CD4-positive, alpha-beta T cell treated with Interleukin-6 for 4 hours (primary cell): Measurements from ENCODE around the gene HECTD1.
A peak's percentile ranks its signal among the peaks of the same experiment; 100 is the strongest.
"Not testable (repeated sequence)": the region's sequence is repeated elsewhere in the genome, so short reads cannot be mapped to it uniquely, and the experiment has no call there.

Experiments used
- DNase-seq: peaks from one replicate; pipeline ENCODE4 v3.0.0-alpha.2; 2020; ENCODE audit warnings: mixed read lengths

HECTD1 gene

GRCh38 chr14:31207755-31208545 is at the start of gene HECTD1:
TSS of gene HECTD1 (minus strand) at chr14:31207793. CDS start at chr14:31205936, 1,857 bp downstream.
- DNase-seq: peak; percentile 88

- DNase-seq: no peak
Measured at GRCh38 chr14:31257244-31257553, 49.6 kb upstream of the HECTD1 start.

- DNase-seq: no peak
Measured at GRCh38 chr14:31256534-31257243, 49.1 kb upstream of the HECTD1 start.

GRCh38 chr14:31255918-31256317 is 48.3 kb upstream of the HECTD1 start:
- not testable (repeated sequence) for DNase-seq

- no peak for DNase-seq
Measured at GRCh38 chr14:31255286-31255685, 47.7 kb upstream of the HECTD1 start.

DNA sequence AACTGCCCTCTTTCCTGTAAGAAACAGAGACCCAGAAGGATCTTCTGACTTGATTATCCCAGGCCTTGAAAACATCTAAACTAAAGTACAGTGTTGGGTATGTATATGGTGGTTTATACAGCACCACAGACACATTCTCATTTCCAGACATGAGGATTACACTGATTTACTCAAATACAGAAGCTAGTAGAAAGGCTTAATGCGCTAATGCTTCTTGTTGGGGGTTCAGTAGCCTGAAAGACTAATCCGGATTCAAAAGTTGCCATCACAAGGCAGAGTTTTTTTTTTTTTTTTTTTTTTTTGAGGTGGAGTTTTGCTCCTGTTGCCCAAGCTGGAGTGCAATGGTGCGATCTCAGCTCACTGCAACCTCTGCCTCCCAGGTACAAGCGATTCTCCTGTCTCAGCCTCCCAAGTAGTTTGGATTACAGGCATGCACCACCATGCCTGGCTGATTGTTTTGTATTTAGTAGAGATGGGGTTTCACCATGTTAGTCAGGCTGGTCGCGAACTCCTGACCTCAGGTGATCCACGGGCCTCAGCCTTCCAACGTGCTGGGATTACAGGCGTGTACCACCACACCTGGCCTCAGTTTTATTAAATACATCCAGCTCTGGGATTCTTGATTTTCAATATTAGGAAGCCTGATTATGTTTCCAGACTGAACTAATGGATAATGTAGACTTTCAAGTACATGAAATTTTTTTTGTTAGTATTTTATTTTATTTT is 46.3 kb upstream of the HECTD1 start:
- DNase-seq: no peak

DNA sequence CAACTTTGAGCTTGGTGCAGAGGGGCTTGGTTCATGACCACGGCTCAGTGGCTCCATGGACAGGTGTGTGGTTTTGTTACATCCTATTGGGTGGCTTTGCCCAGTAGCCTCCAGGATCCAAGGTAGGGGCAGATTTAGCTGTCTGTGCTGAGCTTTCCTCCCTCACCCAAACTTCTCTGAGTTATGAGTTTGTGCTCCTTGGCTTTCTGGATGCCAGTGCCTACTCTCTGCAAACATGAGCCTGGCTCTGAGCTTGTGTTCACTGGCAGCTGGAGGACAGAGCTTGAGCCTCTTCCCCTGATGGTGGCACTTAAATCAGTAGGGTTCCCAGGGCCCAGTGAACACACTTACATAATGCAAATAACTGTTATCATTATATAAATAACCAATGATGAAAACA is 45.3 kb upstream of the HECTD1 start:
- no peak for DNase-seq

- no peak for DNase-seq
Measured at GRCh38 chr14:31251028-31251958, 43.7 kb upstream of the HECTD1 start.

GRCh38 chr14:31244626-31245025 is 37.0 kb upstream of the HECTD1 start:
- DNase-seq: no peak

DNA sequence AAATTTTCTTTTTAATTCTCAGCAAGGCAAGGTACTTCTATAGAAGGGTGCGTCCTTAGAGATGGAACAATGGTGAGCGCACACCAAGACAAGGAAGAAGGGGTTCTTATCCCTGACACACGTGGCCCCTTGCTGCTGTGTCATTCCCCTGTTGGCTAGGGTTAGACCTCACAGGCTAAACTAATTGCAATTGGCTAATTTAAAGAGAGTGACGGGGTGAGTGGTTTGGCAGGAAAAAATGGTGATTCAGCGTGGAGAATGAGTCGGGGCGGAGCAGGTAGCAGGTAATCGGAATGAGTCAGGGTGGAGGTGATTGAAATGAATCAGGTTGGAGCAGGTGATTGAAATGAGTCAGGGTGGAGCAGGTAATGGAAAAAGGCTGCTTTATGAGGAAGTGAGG is 36.3 kb upstream of the HECTD1 start:
- DNase-seq: no peak

DNA sequence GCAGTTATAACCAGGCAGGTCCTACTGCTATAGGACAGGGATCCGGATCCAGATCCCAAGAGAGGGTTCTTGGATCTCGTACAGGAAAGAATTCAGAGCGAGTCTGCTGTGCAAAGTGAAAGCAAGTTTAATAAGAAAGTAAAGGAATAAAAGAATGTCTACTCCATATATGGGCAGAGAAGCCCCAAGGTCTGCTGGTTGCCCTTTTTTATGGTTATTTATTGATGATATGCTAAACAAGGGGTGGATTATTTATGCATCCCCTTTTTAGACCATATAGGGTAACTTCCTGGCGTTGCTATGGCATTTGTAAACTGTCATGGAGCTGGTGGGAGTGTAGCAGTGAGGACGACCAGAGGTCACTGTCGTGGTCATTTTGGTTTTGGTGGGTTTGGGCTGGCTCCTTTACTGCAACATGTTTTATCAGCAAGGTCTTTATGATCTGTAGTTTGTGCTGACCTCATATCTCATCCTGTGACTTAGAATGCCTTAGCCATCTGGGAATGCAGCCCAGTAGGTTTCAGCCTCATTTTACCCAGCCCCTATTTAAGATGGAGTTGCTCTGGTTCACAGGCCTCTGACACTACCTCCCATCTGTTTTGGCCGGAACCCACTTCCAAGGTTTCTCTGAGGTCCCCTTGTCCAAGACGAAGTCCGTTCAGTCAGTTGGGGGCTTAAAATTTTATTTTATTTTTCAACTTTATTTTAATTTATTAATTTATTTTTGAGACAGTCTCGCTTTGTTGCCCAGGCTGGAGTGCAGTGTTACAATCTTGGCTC is 34.8 kb upstream of the HECTD1 start:
- DNase-seq: not testable (repeated sequence)

DNA sequence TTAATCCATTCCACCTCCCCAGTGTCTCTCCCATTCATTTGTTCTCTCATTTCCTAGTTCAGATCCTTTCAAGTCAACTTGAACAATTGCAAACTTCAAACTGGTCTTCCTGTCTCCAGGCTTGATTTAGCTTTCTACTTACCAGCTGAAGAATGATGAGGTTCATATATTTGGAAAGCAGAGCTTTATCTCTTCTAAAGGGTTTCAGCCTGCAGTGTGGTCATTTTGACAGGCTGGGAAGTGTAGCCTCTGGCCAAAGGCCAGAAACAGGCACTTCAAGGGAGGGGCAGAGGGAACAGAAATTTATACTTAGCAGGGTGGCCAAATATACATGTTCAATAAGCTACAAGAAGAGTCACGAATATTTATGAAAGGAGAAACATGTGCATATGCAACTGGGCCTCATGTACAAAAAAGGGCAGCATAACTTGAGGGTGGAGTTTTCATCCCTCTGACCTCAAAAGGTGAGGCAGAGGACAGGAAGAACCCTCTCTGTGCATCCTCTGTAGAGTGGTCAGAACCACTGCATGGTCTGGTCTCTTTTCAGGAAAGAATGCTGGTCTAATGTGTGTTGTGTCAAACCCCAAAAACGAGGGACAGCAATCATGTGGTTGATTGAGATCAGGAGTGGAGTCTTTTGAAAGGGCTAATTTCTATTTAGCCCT is 34.0 kb upstream of the HECTD1 start:
- no peak for DNase-seq

GRCh38 chr14:31239741-31240140 is 32.1 kb upstream of the HECTD1 start:
- DNase-seq: no peak

DNA sequence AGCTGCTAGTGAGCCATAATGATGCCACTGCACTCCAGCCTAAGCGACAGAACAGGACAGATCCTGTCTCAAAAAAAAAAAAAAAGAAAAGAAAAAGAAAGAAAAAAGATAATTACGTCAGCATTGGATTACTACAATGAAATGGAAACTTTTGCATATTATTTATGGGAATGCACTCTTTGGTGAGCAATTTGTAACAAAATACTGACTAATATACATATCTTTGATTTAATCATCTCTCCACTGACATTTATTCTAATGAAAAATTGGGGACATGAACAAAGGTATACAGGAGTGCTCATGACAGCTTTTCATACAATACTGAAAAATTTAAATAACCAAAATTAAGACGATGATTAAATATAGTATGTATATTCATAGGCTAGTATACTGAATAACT is 27.9 kb upstream of the HECTD1 start:
- DNase-seq: no peak

DNA sequence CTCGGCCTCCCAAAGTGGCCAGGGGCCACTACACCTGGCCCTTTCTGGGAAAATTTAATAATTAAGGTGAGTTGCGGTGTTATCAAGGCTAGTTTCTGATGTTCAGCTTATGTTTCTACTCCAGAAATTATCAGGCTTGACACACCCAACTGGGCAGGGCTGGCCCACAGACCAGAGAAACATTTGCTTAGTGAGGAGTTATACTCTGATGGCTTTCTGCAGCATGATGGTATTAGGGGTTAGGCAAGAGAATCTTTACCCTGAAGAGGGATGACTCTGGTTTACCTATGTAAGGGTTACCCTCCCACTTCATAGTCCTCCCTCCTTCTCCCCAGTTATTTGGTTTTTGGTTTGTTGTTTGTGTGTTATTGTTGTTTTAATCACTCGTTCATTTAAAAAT is 24.5 kb upstream of the HECTD1 start:
- no peak for DNase-seq

GRCh38 chr14:31231272-31231671 is 23.7 kb upstream of the HECTD1 start:
- DNase-seq: not testable (repeated sequence)

- DNase-seq: no peak
Measured at GRCh38 chr14:31230573-31230958, 23.0 kb upstream of the HECTD1 start.

- no peak for DNase-seq
Measured at GRCh38 chr14:31229638-31230572, 22.3 kb upstream of the HECTD1 start.

DNA sequence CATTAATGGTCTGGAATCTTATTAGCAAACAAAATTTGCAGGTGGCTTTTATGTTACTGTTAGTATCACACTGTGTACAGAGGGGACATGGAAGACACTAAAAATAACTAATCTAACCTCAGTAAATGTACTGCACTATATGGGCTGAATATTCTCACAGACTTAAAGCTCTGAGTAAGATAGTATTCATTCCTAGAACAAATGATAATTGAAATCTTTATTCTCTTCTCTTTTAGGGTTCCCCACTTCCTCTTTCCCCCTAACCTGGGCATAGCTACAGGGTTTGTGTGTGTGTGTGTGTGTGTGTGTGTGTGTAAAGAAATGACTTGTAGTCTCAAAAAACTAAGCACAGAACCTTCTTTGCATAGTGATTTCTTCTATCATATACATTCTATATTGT is 21.4 kb upstream of the HECTD1 start:
- DNase-seq: no peak

- DNase-seq: no peak
Measured at GRCh38 chr14:31228533-31228932, 20.9 kb upstream of the HECTD1 start.
